ENCODE results near the gene PRSS50. TPM values are rescaled to one million over a fixed set of nuclear protein-coding genes. Genes with fewer than 3 reads are reported as not detected.

Gene PRSS50
- total RNA-seq: 3.2 and 4.1 TPM in 2 replicates
- 1.9 and 2.0 TPM in 2 replicates for polyA plus RNA-seq

- Histone ChIP-seq H3K4me3 (no peak within 1 kb of the TSS), H3K27ac (no peak within 1 kb of the TSS), H3K4me1 (ENCODE audit: low read depth) (no peaks in the 10 kb centered on the region), H3K27me3 (no peaks in the 10 kb centered on the region), H3K9me3 (ENCODE audit: low read depth) (no peaks in the 10 kb centered on the region), H3K36me3 (no peaks in the 10 kb centered on the region)
- peak in 1 of 2 donors; percentile 16 for DNase-seq (ENCODE audit: low read depth in 1 of 2, low spot score in 1 of 2)
- TF ChIP-seq CTCF (IDR thresholded peaks at IDR 0.05; ENCODE audit: low read depth, low read length): peak; percentile 51
These were observed at the start of gene PRSS50 for GRCh38 chr3:46717447-46718231. Gene PRSS50 (minus strand): TSS chr3:46717869. CDS start chr3:46717824, 45 bp downstream.

DNA sequence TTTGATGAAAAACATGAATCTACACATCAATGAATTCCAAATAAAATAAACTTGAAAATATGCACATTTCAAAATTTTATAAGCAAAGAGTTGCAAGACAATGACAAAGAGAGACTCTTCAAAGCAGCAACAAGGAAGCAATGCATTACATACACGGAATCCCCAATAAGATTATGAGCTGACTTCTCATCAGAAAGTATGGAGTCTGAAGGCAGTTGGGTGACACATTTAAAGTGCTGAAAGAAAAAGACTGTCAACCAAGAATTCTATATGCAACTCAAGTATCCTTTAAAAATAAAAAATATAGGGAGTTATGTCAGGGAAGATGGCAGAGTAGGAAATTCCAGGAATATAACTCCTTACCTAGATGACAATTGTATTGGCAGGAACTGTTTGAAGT is 46.5 kb upstream of the PRSS50 start:
- no peaks in the 10 kb centered on the region for H3K9me3 ChIP-seq (ENCODE audit: low read depth)
- H3K4me1 ChIP-seq (ENCODE audit: low read depth): no peaks in the 10 kb centered on the region
- TF ChIP-seq CTCF (IDR thresholded peaks at IDR 0.05; ENCODE audit: low read depth, low read length): no peak

DNA sequence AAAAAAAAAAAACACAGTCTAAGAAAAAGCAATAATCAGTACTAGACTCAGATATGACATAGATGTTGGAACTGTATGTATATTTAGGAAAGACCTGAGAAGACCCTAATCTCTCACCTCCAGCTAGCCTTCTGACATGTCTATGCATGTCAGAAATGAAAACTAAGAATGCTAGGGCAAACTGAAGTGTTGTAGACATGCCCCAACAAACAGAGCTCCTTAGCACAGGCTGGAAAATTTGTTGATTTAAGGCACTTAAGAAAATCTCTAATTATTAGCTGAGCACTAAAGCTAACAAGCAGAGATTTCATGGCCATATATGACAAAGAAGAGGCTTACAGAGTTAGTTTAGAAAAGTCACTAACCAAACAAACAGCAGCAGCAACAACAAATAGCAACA is 45.5 kb upstream of the PRSS50 start:
- no peak for DNase-seq (ENCODE audit: low read depth in 1 of 2, low spot score in 1 of 2)
- H3K9me3 ChIP-seq (ENCODE audit: low read depth): no peaks in the 10 kb centered on the region
- TF ChIP-seq CTCF (IDR thresholded peaks at IDR 0.05; ENCODE audit: low read depth, low read length): no peak

More for the DNA sequence above, 46.5 kb upstream of the PRSS50 start:
- no peak for DNase-seq (ENCODE audit: low read depth in 1 of 2, low spot score in 1 of 2)
- H3K4me3 ChIP-seq: no peak overlapping the region
- no peaks in the 10 kb centered on the region for H3K36me3 ChIP-seq
- no peak overlapping the region for H3K27ac ChIP-seq
- H3K27me3 ChIP-seq: no peaks in the 10 kb centered on the region

GRCh38 chr3:46759239-46760167 is 41.8 kb upstream of the PRSS50 start:
- DNase-seq (ENCODE audit: low read depth in 1 of 2, low spot score in 1 of 2): peak in 1 of 2 donors; percentile 46
- TF ChIP-seq CTCF (IDR thresholded peaks at IDR 0.05; ENCODE audit: low read depth, low read length): no peak
- Histone ChIP-seq H3K9me3 (ENCODE audit: low read depth) (no peaks in the 10 kb centered on the region), H3K27ac (peak overlapping the region; percentile 70), H3K4me1 (ENCODE audit: low read depth) (no peaks in the 10 kb centered on the region), H3K27me3 (no peaks in the 10 kb centered on the region), H3K4me3 (no peak overlapping the region), H3K36me3 (no peaks in the 10 kb centered on the region)

More for the DNA sequence above, 45.5 kb upstream of the PRSS50 start:
- Histone ChIP-seq H3K4me3 (no peak overlapping the region), H3K4me1 (ENCODE audit: low read depth) (no peaks in the 10 kb centered on the region), H3K36me3 (no peaks in the 10 kb centered on the region), H3K27ac (no peak overlapping the region), H3K27me3 (no peaks in the 10 kb centered on the region)

GRCh38 chr3:46756642-46757041 is 39.0 kb upstream of the PRSS50 start:
- Histone ChIP-seq H3K4me3 (no peak overlapping the region), H3K27ac (no peak overlapping the region), H3K4me1 (ENCODE audit: low read depth) (no peaks in the 10 kb centered on the region), H3K27me3 (no peaks in the 10 kb centered on the region), H3K9me3 (ENCODE audit: low read depth) (no peaks in the 10 kb centered on the region), H3K36me3 (no peaks in the 10 kb centered on the region)
- no peak for DNase-seq (ENCODE audit: low read depth in 1 of 2, low spot score in 1 of 2)
- TF ChIP-seq CTCF (IDR thresholded peaks at IDR 0.05; ENCODE audit: low read depth, low read length): no peak

Measured in cardiac muscle cell (in vitro differentiated cells and primary cell).